Measurements from ENCODE around the gene DLX3.

- TF ChIP-seq CTCF (IDR thresholded peaks at IDR 0.05; ENCODE audit: low read depth, low read length, missing input control) = peak; percentile 97
- peak; percentile 87 to 92 for TF ChIP-seq RAD21 (IDR thresholded peaks at IDR 0.05)
- no peak for TF ChIP-seq RXRA (IDR thresholded peaks at IDR 0.05)
- TF ChIP-seq NR2F2 (IDR thresholded peaks at IDR 0.05) = no peak
- TF ChIP-seq ATF3 (IDR thresholded peaks at IDR 0.05) = no peak
- no peak for TF ChIP-seq HNF4G (IDR thresholded peaks at IDR 0.05)
- no peak for TF ChIP-seq TAF1 (conservative IDR thresholded peaks at IDR 0.05)
- TF ChIP-seq REST (IDR thresholded peaks at IDR 0.05) = no peak
- no peak for TF ChIP-seq GABPA (IDR thresholded peaks at IDR 0.05 in 1 of 2, conservative IDR thresholded peaks at IDR 0.05 in 1 of 2)
- no peak for TF ChIP-seq MAX (IDR thresholded peaks at IDR 0.05)
Observed at GRCh38 chr17:50026837-50027171, 31.8 kb upstream of the DLX3 start.
